Right renal pelvis (tissue), 4 donors: ENCODE measurements around the gene LRIT1. TPM values are rescaled to one million over a fixed set of nuclear protein-coding genes. Genes with fewer than 3 reads are reported as not detected.

Experiments used
- DNase-seq, 4 donors: peaks; one replicate each; pipeline ENCODE4 v3.0.0-alpha.2; 2013; ENCODE audit warnings: low read depth in 4 of 4, low spot score in 3 of 4, missing footprints in 1 of 4
- polyA plus RNA-seq, 4 donors: library from polyadenylated mRNA; unstranded; fragments of 120-200 nt; gene quantifications; one replicate each; pipeline ENCODE4 v1.2.1, GENCODE V29; 2013; ENCODE audit not compliant: insufficient read length in 4 of 4

Gene LRIT1
- polyA plus RNA-seq, 4 donors, result not detected

GRCh38 chr10:84194424-84195043 is 46.8 kb downstream of the LRIT1 start, which contains the start of gene CDHR1:
CDHR1 (plus strand) TSS chr10:84194537; CDS start chr10:84194761, 224 bp downstream.
- no peak for DNase-seq

GRCh38 chr10:84193846-84194423 is 47.4 kb downstream of the LRIT1 start:
- no peak for DNase-seq

DNA sequence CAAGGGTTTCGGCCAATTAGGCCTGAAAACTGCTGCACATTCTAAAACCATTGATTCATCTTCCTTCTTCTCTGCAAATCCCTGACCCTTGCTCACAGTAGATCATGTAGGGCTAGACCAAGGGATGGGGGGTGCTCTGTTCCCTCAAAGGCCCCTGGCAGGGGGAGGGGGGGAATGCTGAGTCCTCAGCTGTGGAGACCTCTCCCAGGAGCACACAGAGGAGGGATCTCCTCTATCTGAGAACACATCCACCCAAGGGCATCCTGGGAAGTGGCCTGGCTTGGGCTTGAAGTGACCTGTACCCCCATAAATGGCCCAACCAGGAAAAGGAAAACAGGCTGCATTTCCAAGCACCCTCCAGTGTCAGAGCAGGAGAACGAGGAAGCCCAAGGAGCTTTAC is 48.0 kb downstream of the LRIT1 start:
- no peak for DNase-seq

- DNase-seq, result no peak
Observed at GRCh38 chr10:84191106-84191505, 50.2 kb downstream of the LRIT1 start.

- no peak for DNase-seq
Observed at GRCh38 chr10:84190621-84191020, 50.7 kb downstream of the LRIT1 start.

DNA sequence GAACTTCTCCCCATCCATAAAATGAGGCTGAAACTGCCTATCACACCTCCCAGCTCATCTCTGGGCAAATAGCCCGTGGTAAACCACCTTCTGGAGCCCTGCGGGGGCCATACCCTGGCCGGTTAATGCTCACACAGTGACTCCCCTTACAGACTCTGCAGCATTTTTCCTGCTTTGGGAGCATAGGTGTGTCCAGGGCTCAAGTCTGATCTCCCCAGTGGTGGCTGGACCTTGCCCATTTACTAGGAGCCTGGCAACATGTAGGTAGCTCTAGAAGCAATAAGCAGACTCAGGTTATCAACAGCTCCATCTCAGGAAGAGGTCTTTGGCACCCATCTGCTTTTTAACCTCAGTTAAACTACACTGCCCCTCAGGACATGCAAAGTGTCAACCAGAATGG is 52.5 kb downstream of the LRIT1 start:
- no peak for DNase-seq

GRCh38 chr10:84185526-84186175 is 55.7 kb downstream of the LRIT1 start:
- no peak for DNase-seq

DNA sequence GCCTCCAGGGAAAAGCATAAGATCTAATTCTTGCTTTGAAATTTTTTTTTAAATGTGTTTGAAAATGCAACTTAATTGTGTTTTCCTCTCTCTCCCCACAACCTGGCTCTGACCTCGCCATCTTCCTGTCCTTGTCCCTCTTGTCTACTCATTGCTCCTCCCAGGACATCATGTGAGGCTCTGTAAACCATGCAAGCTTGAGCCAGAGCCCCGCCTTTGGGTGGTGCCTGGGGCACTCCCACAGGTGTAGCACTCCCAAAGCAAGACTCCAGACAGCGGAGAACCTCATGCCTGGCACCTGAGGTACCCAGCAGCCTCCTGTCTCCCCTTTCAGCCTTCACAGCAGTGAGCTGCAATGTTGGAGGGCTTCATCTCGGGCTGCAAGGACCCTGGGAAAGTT is 56.8 kb downstream of the LRIT1 start:
- no peak for DNase-seq

GRCh38 chr10:84181631-84182030 is 59.7 kb downstream of the LRIT1 start:
- no peak for DNase-seq

Other genes starting within 250 kb of the LRIT1 start
- gene GHITM, start 102.0 kb downstream of the LRIT1 start, polyA plus RNA-seq, result 100 to 1,000 TPM; 180 to 205 (median 193) TPM
- gene GPR15LG, start 67.7 kb downstream of the LRIT1 start, polyA plus RNA-seq, result 1 to 10 TPM in 1 of 4 donors, under 1 TPM in 2, not detected in 1; 0.18 to 1.1 (median 0.78) TPM
- gene CDHR1, start 47.0 kb downstream of the LRIT1 start, polyA plus RNA-seq, result 1 to 10 TPM in 2 of 4 donors, under 1 TPM in 2; 0.96 to 1.2 (median 1.0) TPM
- gene LRIT2, start 16.0 kb downstream of the LRIT1 start, polyA plus RNA-seq, result not detected
- gene RGR, start 3.5 kb upstream of the LRIT1 start, polyA plus RNA-seq, result under 1 TPM in 2 of 4 donors, not detected in 2; 0.13 to 0.34 TPM
- gene CCSER2, start 87.0 kb upstream of the LRIT1 start, polyA plus RNA-seq, result 10 to 100 TPM; 26.7 to 39.4 (median 35.2) TPM